ENCODE measurements around the gene CARMIL1. TPM values are rescaled to one million over a fixed set of nuclear protein-coding genes. Genes with fewer than 3 reads are reported as not detected.
"Not testable (repeated sequence)": the region's sequence is repeated elsewhere in the genome, so short reads cannot be mapped to it uniquely, and the experiment has no call there.

Gene CARMIL1
- total RNA-seq, 4 donors from 2014 or later, result 11.8 to 23.2 (median 17.1) TPM

- H3K4me3 ChIP-seq, result no peak overlapping the region
- H3K36me3 ChIP-seq, result no peaks in the 10 kb centered on the region
- H3K27ac ChIP-seq, result no peak overlapping the region
- no peak for TF ChIP-seq CTCF (IDR thresholded peaks at IDR 0.05)
- no peak for TF ChIP-seq POLR2A (IDR thresholded peaks at IDR 0.05)
- H3K27me3 ChIP-seq, result no peaks in the 10 kb centered on the region
- intact Hi-C loops (cut with DNase I; ENCODE audit: low total_unique reads), result no loop called here
- no peak for DNase-seq
- no peaks in the 10 kb centered on the region for H3K4me1 ChIP-seq
- H3K9me3 ChIP-seq, result no peaks in the 10 kb centered on the region
Measured at GRCh38 chr6:25585225-25585624, 306.1 kb downstream of the CARMIL1 start.

GRCh38 chr6:25586119-25586518, 306.9 kb downstream of the CARMIL1 start:
- intact Hi-C loops (cut with DNase I; ENCODE audit: low total_unique reads); H3K27me3 ChIP-seq; DNase-seq; H3K27ac ChIP-seq; H3K36me3 ChIP-seq; H3K4me3 ChIP-seq; H3K4me1 ChIP-seq; H3K9me3 ChIP-seq: not testable (repeated sequence)

- H3K4me1 ChIP-seq, result no peaks in the 10 kb centered on the region
- no peaks in the 10 kb centered on the region for H3K9me3 ChIP-seq
- TF ChIP-seq POLR2A (IDR thresholded peaks at IDR 0.05) (no peak), CTCF (IDR thresholded peaks at IDR 0.05) (no peak)
- H3K36me3 ChIP-seq, result no peaks in the 10 kb centered on the region
- H3K4me3 ChIP-seq, result no peak overlapping the region
- H3K27me3 ChIP-seq, result no peaks in the 10 kb centered on the region
- no peak overlapping the region for H3K27ac ChIP-seq
- intact Hi-C loops (cut with DNase I; ENCODE audit: low total_unique reads), result no loop called here
- no peak for DNase-seq
Measured at GRCh38 chr6:25586927-25587326, 307.8 kb downstream of the CARMIL1 start.

GRCh38 chr6:25590986-25591385, 311.8 kb downstream of the CARMIL1 start:
- H3K27ac ChIP-seq, result no peak overlapping the region
- no peaks in the 10 kb centered on the region for H3K4me1 ChIP-seq
- H3K4me3 ChIP-seq, result no peak overlapping the region
- DNase-seq, result no peak
- H3K9me3 ChIP-seq, result no peaks in the 10 kb centered on the region
- no peaks in the 10 kb centered on the region for H3K27me3 ChIP-seq
- intact Hi-C loops (cut with DNase I; ENCODE audit: low total_unique reads), result no loop called here
- TF ChIP-seq POLR2A (IDR thresholded peaks at IDR 0.05), result no peak
- no peak for TF ChIP-seq CTCF (IDR thresholded peaks at IDR 0.05)
- H3K36me3 ChIP-seq, result no peaks in the 10 kb centered on the region

- TF ChIP-seq CTCF (IDR thresholded peaks at IDR 0.05) (no peak), POLR2A (IDR thresholded peaks at IDR 0.05) (no peak)
- no peaks in the 10 kb centered on the region for H3K9me3 ChIP-seq
- intact Hi-C loops (cut with DNase I; ENCODE audit: low total_unique reads), result no loop called here
- no peaks in the 10 kb centered on the region for H3K27me3 ChIP-seq
- no peaks in the 10 kb centered on the region for H3K36me3 ChIP-seq
- no peak overlapping the region for H3K4me3 ChIP-seq
- no peaks in the 10 kb centered on the region for H3K4me1 ChIP-seq
- DNase-seq, result no peak
- H3K27ac ChIP-seq, result no peak overlapping the region
Measured at GRCh38 chr6:25596928-25597818, 318.0 kb downstream of the CARMIL1 start.
